ENCODE data around the gene PDE6H.

Gene PDE6H

DNA sequence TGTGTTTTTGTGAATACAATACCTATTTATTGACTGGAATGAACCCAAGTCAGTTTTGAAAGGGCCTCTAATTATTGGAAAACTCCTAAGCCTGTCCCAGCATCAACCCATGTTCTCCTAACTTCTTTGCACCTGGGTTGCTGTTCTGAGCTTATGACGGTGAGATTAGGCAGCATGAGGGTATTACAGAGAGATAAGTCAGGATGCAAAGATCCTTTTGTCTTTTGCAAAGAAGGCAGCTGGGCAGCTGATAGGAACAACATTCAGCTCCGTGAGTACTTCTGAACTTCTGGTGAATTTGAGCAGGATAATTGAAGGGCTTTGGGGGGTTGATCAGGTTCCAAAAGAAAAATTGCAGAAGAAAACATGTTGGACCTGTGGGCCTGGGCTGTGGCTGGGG, at the start of gene PDE6H:
Gene PDE6H, plus strand, starts transcription at position 227 of the 400 bp plus-strand sequence. CDS start 4,971 bp downstream, outside the sequence.
- Histone ChIP-seq H3K9ac (ENCODE audit: low read length) (no peak within 1 kb of the TSS), H3K36me3 (replicated peaks; ENCODE audit: insufficient read depth, low read length) (no peaks in the 10 kb centered on the region), H4K20me1 (ENCODE audit: insufficient read depth, low read length) (no peaks in the 10 kb centered on the region), H2AFZ (ENCODE audit: low read length) (no peak within 1 kb of the TSS), H3K4me2 (ENCODE audit: low read depth, low read length) (no peak within 1 kb of the TSS), H3K4me3 (ENCODE audit: low read length) (no peak within 1 kb of the TSS), H3K9me2 (replicated peaks; ENCODE audit: insufficient read depth, low read length) (no peaks in the 10 kb centered on the region), H3K79me2 (ENCODE audit: low read length) (no peaks in the 10 kb centered on the region), H3K27me3 (replicated peaks; ENCODE audit: insufficient read depth, low read length) (no peaks in the 10 kb centered on the region), H3K27ac (ENCODE audit: low read length) (no peak within 1 kb of the TSS), H3K4me1 (ENCODE audit: low read length) (0 out of 2 replicates have a peak, but pooled peaks cover 5% of the 10 kb centered on the region), H3F3A (ENCODE audit: insufficient read depth, low read length) (no peaks in the 10 kb centered on the region), H3K9me3 (replicated peaks; ENCODE audit: insufficient read depth, low read length) (no peaks in the 10 kb centered on the region)
- DNase-seq: no peak
- TF ChIP-seq EZH2phosphoT487 (IDR thresholded peaks at IDR 0.05; ENCODE audit: low read length) (no peak), EZH2 (optimal IDR thresholded peaks at IDR 0.05; ENCODE audit: low read depth, low read length) (no peak)
- TF ChIP-seq, protein P1, sequence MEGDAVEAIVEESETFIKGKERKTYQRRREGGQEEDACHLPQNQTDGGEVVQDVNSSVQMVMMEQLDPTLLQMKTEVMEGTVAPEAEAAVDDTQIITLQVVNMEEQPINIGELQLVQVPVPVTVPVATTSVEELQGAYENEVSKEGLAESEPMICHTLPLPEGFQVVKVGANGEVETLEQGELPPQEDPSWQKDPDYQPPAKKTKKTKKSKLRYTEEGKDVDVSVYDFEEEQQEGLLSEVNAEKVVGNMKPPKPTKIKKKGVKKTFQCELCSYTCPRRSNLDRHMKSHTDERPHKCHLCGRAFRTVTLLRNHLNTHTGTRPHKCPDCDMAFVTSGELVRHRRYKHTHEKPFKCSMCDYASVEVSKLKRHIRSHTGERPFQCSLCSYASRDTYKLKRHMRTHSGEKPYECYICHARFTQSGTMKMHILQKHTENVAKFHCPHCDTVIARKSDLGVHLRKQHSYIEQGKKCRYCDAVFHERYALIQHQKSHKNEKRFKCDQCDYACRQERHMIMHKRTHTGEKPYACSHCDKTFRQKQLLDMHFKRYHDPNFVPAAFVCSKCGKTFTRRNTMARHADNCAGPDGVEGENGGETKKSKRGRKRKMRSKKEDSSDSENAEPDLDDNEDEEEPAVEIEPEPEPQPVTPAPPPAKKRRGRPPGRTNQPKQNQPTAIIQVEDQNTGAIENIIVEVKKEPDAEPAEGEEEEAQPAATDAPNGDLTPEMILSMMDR (IDR thresholded peaks at IDR 0.05; ENCODE audit: low read length): no peak

DNA sequence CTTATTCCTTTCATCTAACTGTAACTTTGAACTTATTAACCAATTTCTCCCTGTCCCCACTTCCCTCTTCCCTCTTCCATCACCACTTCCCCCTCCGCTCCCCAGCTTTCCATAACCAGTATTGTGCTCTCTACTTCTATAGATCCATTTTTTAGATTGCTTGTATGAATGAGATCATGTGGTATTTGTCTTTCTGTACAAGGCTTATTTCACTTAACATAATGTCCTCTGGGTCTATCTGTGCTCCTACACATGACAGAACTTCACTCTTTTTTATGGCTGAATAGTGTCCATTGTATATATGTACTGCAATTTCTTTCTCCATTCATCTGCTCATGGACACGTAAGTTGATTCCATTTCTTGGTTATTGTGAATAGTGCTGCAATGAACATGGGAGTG, 48.9 kb upstream of the PDE6H start:
- Histone ChIP-seq H3K4me2 (ENCODE audit: low read depth, low read length) (no peak overlapping the region), H3K4me1 (ENCODE audit: low read length) (peaks cover 12% of the 10 kb centered on the region), H3K4me3 (ENCODE audit: low read length) (no peak overlapping the region), H2AFZ (ENCODE audit: low read length) (no peak overlapping the region), H3K9me2 (replicated peaks; ENCODE audit: insufficient read depth, low read length) (no peaks in the 10 kb centered on the region), H3K27me3 (replicated peaks; ENCODE audit: insufficient read depth, low read length) (no peaks in the 10 kb centered on the region), H3K36me3 (replicated peaks; ENCODE audit: insufficient read depth, low read length) (no peaks in the 10 kb centered on the region), H3K9me3 (replicated peaks; ENCODE audit: insufficient read depth, low read length) (no peaks in the 10 kb centered on the region), H4K20me1 (ENCODE audit: insufficient read depth, low read length) (no peaks in the 10 kb centered on the region), H3K79me2 (ENCODE audit: low read length) (no peaks in the 10 kb centered on the region), H3F3A (ENCODE audit: insufficient read depth, low read length) (no peaks in the 10 kb centered on the region), H3K9ac (ENCODE audit: low read length) (no peak overlapping the region), H3K27ac (ENCODE audit: low read length) (no peak overlapping the region)
- TF ChIP-seq, protein P1 (IDR thresholded peaks at IDR 0.05; ENCODE audit: low read length): no peak
- no peak for DNase-seq

DNA sequence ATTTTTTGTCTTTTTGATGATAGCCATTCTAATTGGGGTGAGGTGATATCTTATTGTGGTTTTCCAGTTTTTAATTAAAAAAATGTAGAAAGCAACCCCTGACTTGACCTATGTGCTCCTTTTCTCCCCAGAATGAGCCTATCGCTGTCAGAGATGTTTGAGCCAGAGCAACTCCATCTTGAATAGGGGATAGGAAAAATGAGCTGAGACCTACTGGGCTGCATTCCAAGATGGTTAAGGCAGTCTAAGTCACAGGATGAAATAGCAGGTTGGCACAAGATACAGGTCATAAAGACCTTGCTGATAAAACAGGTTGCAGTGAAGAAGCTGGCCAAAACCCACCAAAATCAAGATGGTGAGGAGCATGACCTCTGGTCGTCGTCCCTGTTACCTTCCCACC, 48.3 kb upstream of the PDE6H start:
- Histone ChIP-seq H3K27me3 (replicated peaks; ENCODE audit: insufficient read depth, low read length) (no peaks in the 10 kb centered on the region), H3K4me1 (ENCODE audit: low read length) (peaks cover 12% of the 10 kb centered on the region), H3K9ac (ENCODE audit: low read length) (no peak overlapping the region), H3K36me3 (replicated peaks; ENCODE audit: insufficient read depth, low read length) (no peaks in the 10 kb centered on the region), H3K9me2 (replicated peaks; ENCODE audit: insufficient read depth, low read length) (no peaks in the 10 kb centered on the region), H3K4me3 (ENCODE audit: low read length) (no peak overlapping the region), H3K9me3 (replicated peaks; ENCODE audit: insufficient read depth, low read length) (no peaks in the 10 kb centered on the region), H3K79me2 (ENCODE audit: low read length) (no peaks in the 10 kb centered on the region), H3K4me2 (ENCODE audit: low read depth, low read length) (no peak overlapping the region), H3K27ac (ENCODE audit: low read length) (no peak overlapping the region), H4K20me1 (ENCODE audit: insufficient read depth, low read length) (no peaks in the 10 kb centered on the region), H3F3A (ENCODE audit: insufficient read depth, low read length) (no peaks in the 10 kb centered on the region), H2AFZ (ENCODE audit: low read length) (no peak overlapping the region)
- TF ChIP-seq EZH2 (optimal IDR thresholded peaks at IDR 0.05; ENCODE audit: low read depth, low read length): no peak
- TF ChIP-seq, protein P1 (IDR thresholded peaks at IDR 0.05; ENCODE audit: low read length): no peak
- no peak for TF ChIP-seq EZH2phosphoT487 (IDR thresholded peaks at IDR 0.05; ENCODE audit: low read length)
- no peak for DNase-seq

Measured in MM.1S (cell line).